ENCODE results near the gene KIZ.

The KIZ gene

GRCh38 chr20:21228511-21228910 lies 102.6 kb downstream of the KIZ start:
- H3K9me3 ChIP-seq (ENCODE audit: control insufficient read depth, insufficient read depth, low read length), result no peaks in the 10 kb centered on the region
- no peak overlapping the region for H3K9ac ChIP-seq (ENCODE audit: low read depth, low read length)
- H3K4me1 ChIP-seq (ENCODE audit: insufficient read depth, low read length), result peaks cover 5% of the 10 kb centered on the region; the same call in 1 of the 2 replicates
- H3K36me3 ChIP-seq (ENCODE audit: insufficient read depth, low read length), result no peaks in the 10 kb centered on the region

- no peaks in the 10 kb centered on the region for H3K9me3 ChIP-seq (ENCODE audit: control insufficient read depth, insufficient read depth, low read length)
- no peak overlapping the region for H3K9ac ChIP-seq (ENCODE audit: low read depth, low read length)
- peaks cover 5% of the 10 kb centered on the region; the same call in 1 of the 2 replicates for H3K4me1 ChIP-seq (ENCODE audit: insufficient read depth, low read length)
- no peaks in the 10 kb centered on the region for H3K36me3 ChIP-seq (ENCODE audit: insufficient read depth, low read length)
Measured at GRCh38 chr20:21229163-21229562, 103.3 kb downstream of the KIZ start.

- Histone ChIP-seq H3K9ac (ENCODE audit: low read depth, low read length) (no peak overlapping the region), H3K36me3 (ENCODE audit: insufficient read depth, low read length) (no peaks in the 10 kb centered on the region), H3K9me3 (ENCODE audit: control insufficient read depth, insufficient read depth, low read length) (no peaks in the 10 kb centered on the region), H3K4me1 (ENCODE audit: insufficient read depth, low read length) (peaks cover 3% of the 10 kb centered on the region; the same call in 1 of the 2 replicates)
Measured at GRCh38 chr20:21230220-21230619, 104.3 kb downstream of the KIZ start.

- Histone ChIP-seq H3K36me3 (ENCODE audit: insufficient read depth, low read length) (no peaks in the 10 kb centered on the region), H3K4me1 (ENCODE audit: insufficient read depth, low read length) (peaks cover 3% of the 10 kb centered on the region; the same call in 1 of the 2 replicates), H3K9me3 (ENCODE audit: control insufficient read depth, insufficient read depth, low read length) (no peaks in the 10 kb centered on the region), H3K9ac (ENCODE audit: low read depth, low read length) (no peak overlapping the region)
Measured at GRCh38 chr20:21230686-21231085, 104.8 kb downstream of the KIZ start.

- H3K9ac ChIP-seq (ENCODE audit: low read depth, low read length), result no peak overlapping the region
- peaks cover 3% of the 10 kb centered on the region; the same call in 1 of the 2 replicates for H3K4me1 ChIP-seq (ENCODE audit: insufficient read depth, low read length)
- H3K36me3 ChIP-seq (ENCODE audit: insufficient read depth, low read length), result no peaks in the 10 kb centered on the region
- no peaks in the 10 kb centered on the region for H3K9me3 ChIP-seq (ENCODE audit: control insufficient read depth, insufficient read depth, low read length)
Measured at GRCh38 chr20:21232546-21233280, 106.8 kb downstream of the KIZ start.

GRCh38 chr20:21234324-21234723 lies 108.4 kb downstream of the KIZ start:
- Histone ChIP-seq H3K4me1 (ENCODE audit: insufficient read depth, low read length) (peaks cover 3% of the 10 kb centered on the region; the same call in 1 of the 2 replicates), H3K9me3 (ENCODE audit: control insufficient read depth, insufficient read depth, low read length) (no peaks in the 10 kb centered on the region), H3K36me3 (ENCODE audit: insufficient read depth, low read length) (no peaks in the 10 kb centered on the region), H3K9ac (ENCODE audit: low read depth, low read length) (no peak overlapping the region)

GRCh38 chr20:21234806-21235483 lies 109.1 kb downstream of the KIZ start:
- no peaks in the 10 kb centered on the region for H3K36me3 ChIP-seq (ENCODE audit: insufficient read depth, low read length)
- peaks cover 3% of the 10 kb centered on the region; the same call in 1 of the 2 replicates for H3K4me1 ChIP-seq (ENCODE audit: insufficient read depth, low read length)
- no peaks in the 10 kb centered on the region for H3K9me3 ChIP-seq (ENCODE audit: control insufficient read depth, insufficient read depth, low read length)
- no peak overlapping the region for H3K9ac ChIP-seq (ENCODE audit: low read depth, low read length)

GRCh38 chr20:21235484-21236445 lies 109.9 kb downstream of the KIZ start:
- Histone ChIP-seq H3K4me1 (ENCODE audit: insufficient read depth, low read length) (peaks cover 3% of the 10 kb centered on the region; the same call in 1 of the 2 replicates), H3K9ac (ENCODE audit: low read depth, low read length) (no peak overlapping the region), H3K36me3 (ENCODE audit: insufficient read depth, low read length) (no peaks in the 10 kb centered on the region), H3K9me3 (ENCODE audit: control insufficient read depth, insufficient read depth, low read length) (no peaks in the 10 kb centered on the region)

GRCh38 chr20:21237956-21238799 lies 112.3 kb downstream of the KIZ start:
- Histone ChIP-seq H3K9ac (ENCODE audit: low read depth, low read length) (no peak overlapping the region), H3K4me1 (ENCODE audit: insufficient read depth, low read length) (peaks cover 3% of the 10 kb centered on the region; the same call in 1 of the 2 replicates), H3K9me3 (ENCODE audit: control insufficient read depth, insufficient read depth, low read length) (no peaks in the 10 kb centered on the region), H3K36me3 (ENCODE audit: insufficient read depth, low read length) (no peaks in the 10 kb centered on the region)

GRCh38 chr20:21238818-21239536 lies 113.1 kb downstream of the KIZ start:
- Histone ChIP-seq H3K4me1 (ENCODE audit: insufficient read depth, low read length) (peaks cover 3% of the 10 kb centered on the region; the same call in 1 of the 2 replicates), H3K9me3 (ENCODE audit: control insufficient read depth, insufficient read depth, low read length) (no peaks in the 10 kb centered on the region), H3K9ac (ENCODE audit: low read depth, low read length) (no peak overlapping the region), H3K36me3 (ENCODE audit: insufficient read depth, low read length) (no peaks in the 10 kb centered on the region)

- H3K9me3 ChIP-seq (ENCODE audit: control insufficient read depth, insufficient read depth, low read length), result no peaks in the 10 kb centered on the region
Measured at GRCh38 chr20:21240394-21240793, 114.5 kb downstream of the KIZ start.

GRCh38 chr20:21241406-21241805 lies 115.5 kb downstream of the KIZ start:
- no peak overlapping the region for H3K9ac ChIP-seq (ENCODE audit: low read depth, low read length)

More at GRCh38 chr20:21240394-21240793, 114.5 kb downstream of the KIZ start:
- Histone ChIP-seq H3K9ac (ENCODE audit: low read depth, low read length) (no peak overlapping the region), H3K4me1 (ENCODE audit: insufficient read depth, low read length) (no peaks in the 10 kb centered on the region), H3K36me3 (ENCODE audit: insufficient read depth, low read length) (no peaks in the 10 kb centered on the region)

GRCh38 chr20:21243811-21244210 lies 117.9 kb downstream of the KIZ start:
- no peaks in the 10 kb centered on the region for H3K9me3 ChIP-seq (ENCODE audit: control insufficient read depth, insufficient read depth, low read length)
- no peaks in the 10 kb centered on the region for H3K4me1 ChIP-seq (ENCODE audit: insufficient read depth, low read length)
- no peaks in the 10 kb centered on the region; the same call in 1 of the 2 replicates for H3K36me3 ChIP-seq (ENCODE audit: insufficient read depth, low read length)

More at GRCh38 chr20:21241406-21241805, 115.5 kb downstream of the KIZ start:
- Histone ChIP-seq H3K36me3 (ENCODE audit: insufficient read depth, low read length) (no peaks in the 10 kb centered on the region; the same call in 1 of the 2 replicates), H3K4me1 (ENCODE audit: insufficient read depth, low read length) (no peaks in the 10 kb centered on the region), H3K9me3 (ENCODE audit: control insufficient read depth, insufficient read depth, low read length) (no peaks in the 10 kb centered on the region)

More at GRCh38 chr20:21243811-21244210, 117.9 kb downstream of the KIZ start:
- H3K9ac ChIP-seq (ENCODE audit: low read depth, low read length), result no peak overlapping the region
